Gastrocnemius medialis (tissue), 4 donors: Measurements from ENCODE around the gene OPA3. TPM values are rescaled to one million over a fixed set of nuclear protein-coding genes. Genes with fewer than 3 reads are reported as not detected.
A peak's percentile ranks its signal among the peaks of the same experiment; 100 is the strongest.

Experiments
- ATAC-seq, 2 donors: fragments of 150-250 bp; one replicate each; pipeline ENCODE4 v1.9.1; 2016
- DNase-seq, 2 donors: peaks; one replicate each; pipeline ENCODE4 v3.0.0-alpha.2; 2019
- H3K27ac ChIP-seq, 4 donors: fragments of 200-600 bp; sonication (generic); 1 replicate in 1 of 4; 2 replicates in 3 of 4; pipeline ENCODE4 v1.5.1; 2016 to 2018; ENCODE audit warnings: mild to moderate bottlenecking in 2 of 4, moderate library complexity in 1 of 4
- H3K27me3 ChIP-seq, 3 donors: fragments of 200-600 bp; sonication (generic) in 2 of 3; 1 replicate in 1 of 3; 2 replicates in 2 of 3; pipeline versions ENCODE4 v1.5.1 to v1.6.0; 2016 to 2019; ENCODE audit warnings: mild to moderate bottlenecking in 1 of 3, moderate library complexity in 1 of 3
- H3K36me3 ChIP-seq, 2 donors: fragments of 200-600 bp; sonication (generic) in 1 of 2; one replicate each; pipeline ENCODE4 v1.5.1; 2017 to 2018
- H3K4me1 ChIP-seq, 2 donors: fragments of 200-600 bp; sonication (generic) in 1 of 2; one replicate each; pipeline ENCODE4 v1.5.1; 2016 to 2017; ENCODE audit warnings: mild to moderate bottlenecking in 2 of 2
- H3K4me3 ChIP-seq, 4 donors: fragments of 200-600 bp; sonication (generic) in 3 of 4; 1 replicate in 1 of 4; 2 replicates in 3 of 4; pipeline ENCODE4 v1.5.1; 2016 to 2019; ENCODE audit warnings: mild to moderate bottlenecking in 2 of 4
- H3K9me3 ChIP-seq, 3 donors: fragments of 200-600 bp; sonication (generic) in 2 of 3; 1 replicate in 1 of 3; 2 replicates in 2 of 3; pipeline ENCODE4 v1.5.1; 2016 to 2019
- POLR2A ChIP-seq, 2 donors: fragments of 450-650 bp; IDR thresholded peaks; one replicate each; pipeline ENCODE4 v1.6.1; 2017; ENCODE audit warnings: antibody characterized with exemption in 2 of 2, mild to moderate bottlenecking in 2 of 2, moderate library complexity in 2 of 2
- in situ Hi-C, 4 donors: fragments of 200-750 bp; cut with MboI; loops; one replicate each; pipeline versions ENCODE4 v1.15.0 to v1.8.0; 2017; ENCODE audit warnings: low sequenced_read_pairs in 4 of 4
- intact Hi-C: fragments of 100-400 bp; cut with DNase I; formaldehyde crosslinking; loops from one replicate; pipeline ENCODE4 v1.15.1; 2023; ENCODE audit warnings: low total_unique reads
- total RNA-seq, 4 donors: library from RNA; depleted of rRNA; stranded (reverse); fragments of >200 nt; gene quantifications; one replicate each; pipeline versions ENCODE4 v1.1.0 to v1.2.3, GENCODE V29; 2016
- TF ChIP-seq, protein P1 (sequence below), 5 experiments: fragments of 450-650 bp in 3 of 5; fragments of 200-600 bp in 2 of 5; sonication (generic) in 2 of 5; IDR thresholded peaks in 4 of 5; conservative IDR thresholded peaks in 1 of 5; 1 replicate in 4 of 5; 2 replicates in 1 of 5; pipeline ENCODE4 v1.5.1; 2016 to 2019; ENCODE audit warnings: antibody characterized with exemption in 5 of 5, mild to moderate bottlenecking in 3 of 5, moderate library complexity in 3 of 5

The OPA3 gene
- total RNA-seq, 4 donors from 2014 or later = 14.8 to 32.5 (median 20.3) TPM

DNA sequence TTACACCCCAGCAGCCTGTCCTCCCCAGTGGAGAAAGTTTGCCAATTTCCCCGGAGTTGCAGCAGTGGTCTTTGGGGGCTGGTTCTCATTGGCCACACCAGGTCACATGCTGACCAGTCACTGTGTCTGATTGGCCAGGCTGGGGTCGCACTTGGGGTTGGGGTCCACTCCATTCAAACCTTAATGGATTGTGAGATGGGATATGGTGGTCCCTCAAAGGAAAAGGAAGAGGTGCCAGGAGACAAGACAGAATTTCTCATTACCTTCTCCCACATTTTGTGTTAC lies 82.9 kb downstream of the OPA3 start:
- intact Hi-C loops (no loop called here), in situ Hi-C loops (no loop called here)
- Histone ChIP-seq H3K27ac (no peak overlapping the region), H3K9me3 (no peaks in the 10 kb centered on the region), H3K27me3 (peaks cover 4 to 30% (median 9%) of the 10 kb centered on the region in 3 donors), H3K4me3 (no peak overlapping the region), H3K4me1 (peaks cover 16 to 18% of the 10 kb centered on the region in 2 donors), H3K36me3 (no peaks in the 10 kb centered on the region)
- DNase-seq (no peak), ATAC-seq (no peak)
- TF ChIP-seq, protein P1, sequence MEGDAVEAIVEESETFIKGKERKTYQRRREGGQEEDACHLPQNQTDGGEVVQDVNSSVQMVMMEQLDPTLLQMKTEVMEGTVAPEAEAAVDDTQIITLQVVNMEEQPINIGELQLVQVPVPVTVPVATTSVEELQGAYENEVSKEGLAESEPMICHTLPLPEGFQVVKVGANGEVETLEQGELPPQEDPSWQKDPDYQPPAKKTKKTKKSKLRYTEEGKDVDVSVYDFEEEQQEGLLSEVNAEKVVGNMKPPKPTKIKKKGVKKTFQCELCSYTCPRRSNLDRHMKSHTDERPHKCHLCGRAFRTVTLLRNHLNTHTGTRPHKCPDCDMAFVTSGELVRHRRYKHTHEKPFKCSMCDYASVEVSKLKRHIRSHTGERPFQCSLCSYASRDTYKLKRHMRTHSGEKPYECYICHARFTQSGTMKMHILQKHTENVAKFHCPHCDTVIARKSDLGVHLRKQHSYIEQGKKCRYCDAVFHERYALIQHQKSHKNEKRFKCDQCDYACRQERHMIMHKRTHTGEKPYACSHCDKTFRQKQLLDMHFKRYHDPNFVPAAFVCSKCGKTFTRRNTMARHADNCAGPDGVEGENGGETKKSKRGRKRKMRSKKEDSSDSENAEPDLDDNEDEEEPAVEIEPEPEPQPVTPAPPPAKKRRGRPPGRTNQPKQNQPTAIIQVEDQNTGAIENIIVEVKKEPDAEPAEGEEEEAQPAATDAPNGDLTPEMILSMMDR (IDR thresholded peaks at IDR 0.05 in 4 of 5, conservative IDR thresholded peaks at IDR 0.05 in 1 of 5) = no peak
- TF ChIP-seq POLR2A (IDR thresholded peaks at IDR 0.05) = no peak

DNA sequence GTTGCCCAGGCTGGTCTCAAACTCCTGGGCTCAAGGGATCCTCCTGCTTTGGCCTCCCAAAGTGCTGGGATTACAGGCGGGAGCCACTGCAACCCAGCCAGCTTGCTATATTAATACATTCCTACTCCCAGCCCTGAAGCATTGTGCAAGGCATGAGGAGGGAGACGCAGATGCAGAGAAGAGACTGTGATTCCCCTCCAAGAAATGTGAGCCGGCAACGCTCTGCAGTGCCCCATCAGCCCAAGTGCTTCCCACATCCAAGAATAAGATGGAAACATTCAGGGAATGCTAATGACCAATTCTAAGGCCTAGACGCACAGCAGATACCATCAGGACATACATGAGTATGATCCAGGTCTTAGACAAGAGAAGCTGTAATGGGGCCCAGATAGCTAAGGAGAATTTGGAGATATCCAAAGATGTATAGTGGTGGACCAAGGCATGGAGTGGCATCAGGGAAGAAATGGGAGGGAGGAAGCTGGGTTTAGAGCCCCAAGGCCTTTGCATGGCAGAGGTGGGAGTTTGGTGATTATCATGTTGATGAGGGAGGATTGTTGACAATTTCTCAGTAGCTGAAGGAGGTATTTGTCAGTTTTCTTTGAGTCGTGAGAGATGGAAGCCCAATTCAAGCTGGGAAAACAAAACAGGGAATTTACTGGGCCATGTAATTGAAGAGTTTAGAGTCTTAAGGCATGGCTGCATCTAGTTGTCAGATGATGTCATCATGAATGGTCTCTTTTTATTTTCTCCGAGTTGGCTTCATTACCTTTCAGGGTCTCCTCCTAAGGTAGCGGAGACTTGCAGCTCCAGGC lies 83.5 kb downstream of the OPA3 start:
- Histone ChIP-seq H3K27me3 (peaks cover 4 to 30% (median 9%) of the 10 kb centered on the region in 3 donors), H3K36me3 (no peaks in the 10 kb centered on the region), H3K4me1 (peaks cover 16 to 22% of the 10 kb centered on the region in 2 donors), H3K9me3 (no peaks in the 10 kb centered on the region), H3K4me3 (no peak overlapping the region), H3K27ac (no peak overlapping the region)
- DNase-seq (no peak), ATAC-seq (no peak)
- TF ChIP-seq POLR2A (IDR thresholded peaks at IDR 0.05) = no peak
- TF ChIP-seq, protein P1 (IDR thresholded peaks at IDR 0.05 in 4 of 5, conservative IDR thresholded peaks at IDR 0.05 in 1 of 5) = no peak
- in situ Hi-C loops = no loop called here
- intact Hi-C loops = no loop called here

DNA sequence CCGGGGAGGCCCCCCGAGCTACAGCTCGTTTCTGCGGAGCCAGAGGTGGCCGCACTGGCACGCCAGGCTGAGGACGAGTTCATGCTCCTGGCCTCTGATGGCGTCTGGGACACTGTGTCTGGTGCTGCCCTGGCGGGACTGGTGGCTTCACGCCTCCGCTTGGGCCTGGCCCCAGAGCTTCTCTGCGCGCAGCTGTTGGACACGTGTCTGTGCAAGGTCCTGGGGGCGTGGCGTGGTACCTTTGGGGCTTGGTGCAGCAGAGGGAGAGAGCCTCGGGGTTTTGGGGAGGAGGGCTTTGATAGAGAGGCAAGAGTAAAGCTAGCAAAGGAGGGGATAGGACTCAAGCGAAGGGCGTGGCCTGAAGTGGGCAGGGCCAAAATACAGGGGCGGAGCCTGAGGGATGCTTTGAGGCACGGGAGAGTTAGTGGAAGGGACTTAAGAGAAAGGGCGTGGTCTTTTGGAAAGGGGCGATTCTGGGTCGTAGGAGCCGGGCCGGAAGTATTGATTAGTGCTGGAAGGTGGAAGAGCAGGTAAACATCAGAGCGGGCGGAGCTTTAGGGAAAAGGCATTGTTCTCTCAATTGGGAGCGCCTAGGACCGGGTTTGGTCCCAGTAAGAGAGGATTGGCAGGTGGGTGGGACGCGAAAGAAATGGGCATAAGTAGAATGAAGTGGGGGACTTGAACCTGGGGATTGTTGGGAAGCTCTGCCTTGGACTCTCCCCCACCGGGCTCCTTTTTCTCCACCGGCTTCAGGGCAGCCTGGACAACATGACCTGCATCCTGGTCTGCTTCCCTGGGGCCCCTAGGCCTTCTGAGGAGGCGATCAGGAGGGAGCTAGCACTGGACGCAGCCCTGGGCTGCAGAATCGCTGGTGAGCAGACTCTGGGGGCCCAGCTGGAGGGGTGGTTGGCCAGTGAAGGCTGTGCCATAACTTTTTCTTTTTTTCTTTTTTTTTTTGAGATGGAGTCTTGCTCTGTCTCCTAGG lies 85.1 kb downstream of the OPA3 start:
- in situ Hi-C loops (no loop called here), intact Hi-C loops (loop anchor here (5.0 to 10.0 kb wide), 2 partner anchors 175 to 322 kb away; partner anchors contain the start of genes BLOC1S3, CKM and TRAPPC6A)
- ATAC-seq (peak; percentile 20 to 25), DNase-seq (peak in 1 of 2 donors; percentile 60)
- TF ChIP-seq, protein P1 (IDR thresholded peaks at IDR 0.05 in 4 of 5, conservative IDR thresholded peaks at IDR 0.05 in 1 of 5) = no peak
- no peak for TF ChIP-seq POLR2A (IDR thresholded peaks at IDR 0.05)
- Histone ChIP-seq H3K36me3 (no peaks in the 10 kb centered on the region), H3K4me1 (peaks cover 16 to 21% of the 10 kb centered on the region in 2 donors), H3K27ac (no peak overlapping the region), H3K9me3 (no peaks in the 10 kb centered on the region), H3K4me3 (peak overlapping the region; percentile 6 to 36 (median 22)), H3K27me3 (peaks cover 4 to 30% (median 9%) of the 10 kb centered on the region in 3 donors)

DNA sequence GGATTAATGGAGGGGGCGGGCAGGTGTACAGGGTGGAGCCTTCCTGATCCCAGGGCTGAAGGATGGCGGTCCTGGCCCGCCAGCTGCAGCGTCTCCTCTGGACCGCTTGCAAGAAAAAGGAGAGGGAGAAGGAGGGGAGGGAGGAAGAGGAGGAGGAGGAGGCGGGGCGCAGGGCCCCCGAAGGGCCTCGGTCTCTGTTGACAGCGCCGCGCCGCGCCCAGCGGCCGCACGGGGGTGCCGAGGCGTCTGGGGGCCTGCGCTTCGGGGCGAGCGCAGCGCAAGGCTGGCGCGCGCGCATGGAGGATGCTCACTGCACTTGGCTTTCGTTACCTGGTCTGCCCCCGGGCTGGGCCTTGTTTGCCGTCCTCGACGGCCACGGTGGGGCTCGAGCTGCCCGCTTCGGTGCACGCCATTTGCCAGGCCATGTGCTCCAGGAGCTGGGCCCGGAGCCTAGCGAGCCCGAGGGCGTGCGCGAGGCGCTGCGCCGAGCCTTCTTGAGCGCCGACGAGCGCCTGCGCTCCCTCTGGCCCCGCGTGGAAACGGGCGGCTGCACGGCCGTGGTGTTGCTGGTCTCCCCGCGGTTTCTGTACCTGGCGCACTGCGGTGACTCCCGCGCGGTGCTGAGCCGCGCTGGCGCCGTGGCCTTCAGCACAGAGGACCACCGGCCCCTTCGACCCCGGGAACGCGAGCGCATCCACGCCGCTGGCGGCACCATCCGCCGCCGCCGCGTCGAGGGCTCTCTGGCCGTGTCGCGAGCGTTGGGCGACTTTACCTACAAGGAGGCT lies 86.0 kb downstream of the OPA3 start, which contains the start of gene PPM1N:
TSS of gene PPM1N (plus strand) at position 33 of the 785 bp plus-strand sequence. CDS start at position 63, 30 bp downstream.
- H3K4me3 ChIP-seq = peak within 1 kb of the TSS; percentile 14 to 75 (median 42)
- in situ Hi-C loops = no loop called here
- TF ChIP-seq, protein P1 (IDR thresholded peaks at IDR 0.05 in 4 of 5, conservative IDR thresholded peaks at IDR 0.05 in 1 of 5) = no peak
- no peak for TF ChIP-seq POLR2A (IDR thresholded peaks at IDR 0.05)
- ATAC-seq (no peak), DNase-seq (no peak)
- H3K36me3 ChIP-seq = no peaks in the 10 kb centered on the region
- peak within 1 kb of the TSS in 2 of 4 donors; percentile 3 to 35 for H3K27ac ChIP-seq
- peaks cover 21% of the 10 kb centered on the region in 2 donors for H3K4me1 ChIP-seq
- intact Hi-C loops = loop anchor here (5.0 to 10.0 kb wide), 2 partner anchors 174 to 321 kb away; partner anchors contain the start of genes BLOC1S3, CKM and TRAPPC6A
- no peaks in the 10 kb centered on the region for H3K9me3 ChIP-seq
- H3K27me3 ChIP-seq = peaks cover 4 to 30% (median 9%) of the 10 kb centered on the region in 3 donors
